ENCODE data around the gene CXCL11.
A peak's percentile ranks its signal among the peaks of the same experiment; 100 is the strongest.
"Not testable (repeated sequence)": the region's sequence is repeated elsewhere in the genome, so short reads cannot be mapped to it uniquely, and the experiment has no call there.

Gene CXCL11

DNA sequence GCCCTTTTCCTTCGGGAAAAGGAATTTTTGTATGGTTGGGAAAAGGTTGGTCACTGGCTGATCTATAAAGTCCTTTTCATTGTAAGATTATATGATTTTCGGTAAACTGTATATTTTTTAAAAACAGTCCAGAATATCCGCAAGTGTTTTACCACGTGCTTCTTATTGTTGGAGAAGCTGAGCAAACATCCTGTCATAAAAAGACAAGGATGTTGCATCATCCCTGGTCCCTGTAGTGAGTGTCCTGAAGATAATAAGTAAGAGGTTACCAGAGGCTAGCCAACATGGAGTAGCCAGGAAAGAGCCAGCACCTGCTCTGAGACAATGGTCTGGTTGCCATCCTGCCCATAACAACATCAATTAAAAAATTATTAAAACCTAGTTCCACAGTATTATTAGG lies 33.7 kb downstream of the CXCL11 start:
- TF ChIP-seq, protein P1, sequence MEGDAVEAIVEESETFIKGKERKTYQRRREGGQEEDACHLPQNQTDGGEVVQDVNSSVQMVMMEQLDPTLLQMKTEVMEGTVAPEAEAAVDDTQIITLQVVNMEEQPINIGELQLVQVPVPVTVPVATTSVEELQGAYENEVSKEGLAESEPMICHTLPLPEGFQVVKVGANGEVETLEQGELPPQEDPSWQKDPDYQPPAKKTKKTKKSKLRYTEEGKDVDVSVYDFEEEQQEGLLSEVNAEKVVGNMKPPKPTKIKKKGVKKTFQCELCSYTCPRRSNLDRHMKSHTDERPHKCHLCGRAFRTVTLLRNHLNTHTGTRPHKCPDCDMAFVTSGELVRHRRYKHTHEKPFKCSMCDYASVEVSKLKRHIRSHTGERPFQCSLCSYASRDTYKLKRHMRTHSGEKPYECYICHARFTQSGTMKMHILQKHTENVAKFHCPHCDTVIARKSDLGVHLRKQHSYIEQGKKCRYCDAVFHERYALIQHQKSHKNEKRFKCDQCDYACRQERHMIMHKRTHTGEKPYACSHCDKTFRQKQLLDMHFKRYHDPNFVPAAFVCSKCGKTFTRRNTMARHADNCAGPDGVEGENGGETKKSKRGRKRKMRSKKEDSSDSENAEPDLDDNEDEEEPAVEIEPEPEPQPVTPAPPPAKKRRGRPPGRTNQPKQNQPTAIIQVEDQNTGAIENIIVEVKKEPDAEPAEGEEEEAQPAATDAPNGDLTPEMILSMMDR (conservative IDR thresholded peaks at IDR 0.05; ENCODE audit: control insufficient read depth, insufficient read depth, low read depth, low read length) = no peak
- H3K4me3 ChIP-seq (ENCODE audit: control insufficient read depth, low read depth, low read length) = no peak overlapping the region
- peak; percentile 56 for DNase-seq (ENCODE audit: low read depth)

DNA sequence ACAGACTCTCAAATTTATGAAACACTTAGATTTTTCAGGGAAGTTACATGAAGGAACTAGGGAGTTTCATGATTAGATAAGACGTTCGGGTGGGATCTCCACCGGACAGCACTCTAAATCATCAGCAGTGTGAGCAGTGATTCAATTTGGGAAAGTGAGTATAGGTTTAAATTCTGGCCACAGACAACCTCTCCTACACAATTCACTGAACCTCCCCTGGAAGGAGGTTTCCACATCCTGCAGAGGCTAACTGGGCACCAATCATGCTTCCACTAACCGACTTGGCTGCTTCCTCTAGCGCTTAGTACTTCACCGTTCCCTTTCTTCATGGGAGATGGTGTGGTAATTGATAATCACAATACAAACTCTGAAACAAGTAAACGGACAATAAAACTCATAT lies 34.2 kb downstream of the CXCL11 start:
- TF ChIP-seq, protein P1 (conservative IDR thresholded peaks at IDR 0.05; ENCODE audit: control insufficient read depth, insufficient read depth, low read depth, low read length) = no peak
- H3K4me3 ChIP-seq (ENCODE audit: control insufficient read depth, low read depth, low read length) = no peak overlapping the region
- no peak for DNase-seq (ENCODE audit: low read depth)

DNA sequence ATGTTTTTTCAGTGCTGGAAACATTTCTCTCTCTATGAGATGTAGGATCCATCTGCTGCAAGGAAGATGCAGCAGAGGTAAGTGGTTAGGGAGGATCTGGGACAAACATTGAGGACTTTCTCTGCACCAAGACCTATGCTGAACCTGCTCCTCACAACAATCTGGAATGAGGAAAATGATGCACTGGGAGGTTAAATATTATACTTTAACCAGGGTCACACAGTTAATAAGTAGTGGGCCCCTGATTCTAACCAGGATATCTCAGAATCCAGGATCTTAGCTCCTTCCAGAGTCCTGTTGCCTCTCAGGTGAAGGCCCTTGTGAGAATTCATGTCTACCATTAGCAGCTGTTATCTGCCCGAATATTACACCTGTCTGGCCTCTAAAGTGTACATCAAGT lies 35.6 kb downstream of the CXCL11 start:
- H3K4me3 ChIP-seq (ENCODE audit: control insufficient read depth, low read depth, low read length) = no peak overlapping the region
- no peak for DNase-seq (ENCODE audit: low read depth)
- TF ChIP-seq, protein P1 (conservative IDR thresholded peaks at IDR 0.05; ENCODE audit: control insufficient read depth, insufficient read depth, low read depth, low read length) = no peak

DNA sequence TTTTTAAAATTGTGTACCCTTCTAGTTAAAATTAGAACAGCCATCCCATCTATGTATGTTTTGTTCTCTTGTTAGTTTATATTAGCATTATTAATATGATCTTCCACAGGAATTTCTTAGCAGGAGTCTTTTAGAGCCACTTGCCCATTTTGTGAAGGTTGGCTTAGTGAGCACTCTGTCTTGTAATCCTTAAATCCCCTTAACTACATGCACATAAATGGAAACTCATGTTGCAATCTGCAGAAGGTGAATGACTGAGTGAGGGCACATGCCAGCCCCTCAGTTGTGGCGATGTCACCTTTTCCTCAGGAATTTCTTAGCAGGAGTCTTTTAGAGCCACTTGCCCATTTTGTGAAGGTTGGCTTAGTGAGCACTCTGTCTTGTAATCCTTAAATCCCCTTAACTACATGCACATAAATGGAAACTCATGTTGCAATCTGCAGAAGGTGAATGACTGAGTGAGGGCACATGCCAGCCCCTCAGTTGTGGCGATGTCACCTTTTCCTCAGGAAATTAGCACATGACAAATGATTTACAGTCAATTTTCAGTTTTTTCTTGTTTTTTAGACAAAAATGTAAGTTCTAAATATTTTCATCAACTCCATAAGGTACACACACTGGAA lies 37.2 kb downstream of the CXCL11 start:
- H3K4me3 ChIP-seq (ENCODE audit: control insufficient read depth, low read depth, low read length); DNase-seq (ENCODE audit: low read depth): not testable (repeated sequence)

DNA sequence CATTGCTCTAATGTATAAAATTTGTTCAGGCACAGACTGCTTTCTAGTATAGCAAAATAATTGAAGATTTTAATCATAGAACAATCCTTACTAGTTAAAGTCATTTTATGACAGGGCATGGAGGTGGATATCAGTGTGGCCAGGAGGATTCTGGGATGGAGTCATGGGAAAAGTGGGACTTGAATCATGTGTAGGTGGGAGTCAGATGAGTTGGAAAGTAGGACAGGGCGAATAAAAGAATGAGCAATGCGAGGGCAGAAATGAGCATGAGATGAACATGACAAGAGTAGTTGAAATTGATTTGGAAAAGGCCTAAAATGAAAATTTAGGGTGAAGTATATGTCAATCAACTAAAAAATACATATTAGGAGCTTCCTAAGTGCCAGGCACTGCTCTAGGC lies 37.9 kb downstream of the CXCL11 start:
- H3K4me3 ChIP-seq (ENCODE audit: control insufficient read depth, low read depth, low read length) = no peak overlapping the region
- TF ChIP-seq, protein P1 (conservative IDR thresholded peaks at IDR 0.05; ENCODE audit: control insufficient read depth, insufficient read depth, low read depth, low read length) = no peak
- no peak for DNase-seq (ENCODE audit: low read depth)

DNA sequence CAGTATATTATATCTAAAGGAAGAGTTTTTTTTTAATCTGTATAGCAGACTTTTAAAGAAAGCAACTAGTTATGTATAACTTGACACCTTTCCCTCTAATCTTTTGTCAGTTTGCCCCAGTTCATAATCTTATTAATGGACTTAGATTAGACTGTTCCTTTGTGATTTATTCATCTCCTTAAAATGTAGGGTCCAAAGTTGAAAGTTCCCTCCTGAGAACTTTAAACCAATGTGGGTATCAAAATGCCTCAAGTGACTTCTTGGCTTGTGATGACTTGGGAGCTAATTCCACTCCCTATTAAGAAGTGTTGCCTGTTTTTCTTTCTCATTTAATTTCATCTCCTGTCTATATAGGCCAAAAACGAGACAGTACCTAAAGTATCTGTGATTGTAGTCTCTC lies 38.8 kb downstream of the CXCL11 start:
- no peak for DNase-seq (ENCODE audit: low read depth)
- H3K4me3 ChIP-seq (ENCODE audit: control insufficient read depth, low read depth, low read length) = no peak overlapping the region
- TF ChIP-seq, protein P1 (conservative IDR thresholded peaks at IDR 0.05; ENCODE audit: control insufficient read depth, insufficient read depth, low read depth, low read length) = no peak

DNA sequence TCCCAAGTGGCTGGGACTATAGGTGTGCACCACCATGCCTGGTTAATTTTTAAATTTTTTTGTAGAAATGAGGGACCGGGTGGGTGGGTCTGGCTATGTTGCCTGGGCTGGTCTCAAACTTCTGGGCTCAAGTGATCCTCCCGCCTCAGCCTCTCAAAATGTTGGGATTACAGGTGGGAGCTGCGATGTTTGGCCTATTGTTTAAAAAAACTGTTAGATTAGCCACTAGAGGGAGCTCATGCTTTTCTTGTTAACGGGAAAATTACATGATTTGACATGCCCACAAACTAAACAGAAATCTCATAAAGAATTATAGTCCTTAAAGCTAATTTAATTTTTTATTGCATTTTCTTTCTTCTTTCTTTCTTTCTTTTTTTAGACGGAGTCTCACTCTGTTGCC lies 40.1 kb downstream of the CXCL11 start:
- H3K4me3 ChIP-seq (ENCODE audit: control insufficient read depth, low read depth, low read length) = no peak overlapping the region
- peak; percentile 66 for DNase-seq (ENCODE audit: low read depth)
- TF ChIP-seq, protein P1 (conservative IDR thresholded peaks at IDR 0.05; ENCODE audit: control insufficient read depth, insufficient read depth, low read depth, low read length) = peak; percentile 55

Measured in fibroblast of mammary gland (primary cell).